ENCODE measurements around the gene LRP11.
"Not testable (repeated sequence)": the region's sequence is repeated elsewhere in the genome, so short reads cannot be mapped to it uniquely, and the experiment has no call there.

The LRP11 gene

GRCh38 chr6:149863698-149864577 lies at the start of gene LRP11:
Gene LRP11 (minus strand): TSS chr6:149864359. CDS start chr6:149864020, 339 bp downstream.
- peak; percentile 61 to 76 for DNase-seq (ENCODE audit: low read depth in 2 of 2)

- no peak for DNase-seq (ENCODE audit: low read depth in 2 of 2)
Observed at GRCh38 chr6:149913540-149914240, 49.5 kb upstream of the LRP11 start.

DNA sequence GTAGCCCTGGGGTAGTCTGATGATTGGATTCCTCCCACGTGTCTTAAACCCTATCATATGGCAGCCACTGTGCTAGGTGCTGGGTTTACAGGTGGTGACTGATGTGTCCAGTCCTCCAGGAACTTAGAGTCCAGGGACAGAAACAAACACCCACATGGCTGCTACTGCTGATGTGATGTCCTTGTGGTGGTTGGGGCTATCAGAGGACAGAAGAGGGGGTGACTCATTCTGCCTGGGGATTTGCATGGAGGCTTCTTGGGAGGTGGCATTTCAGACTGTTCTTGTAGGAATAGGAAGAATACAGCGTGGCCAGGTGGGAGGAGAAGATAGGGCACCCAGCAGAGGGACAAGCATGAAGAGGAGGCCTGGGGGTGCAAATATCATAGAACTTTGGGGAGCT lies 48.9 kb upstream of the LRP11 start:
- DNase-seq (ENCODE audit: low read depth in 2 of 2) = no peak

DNA sequence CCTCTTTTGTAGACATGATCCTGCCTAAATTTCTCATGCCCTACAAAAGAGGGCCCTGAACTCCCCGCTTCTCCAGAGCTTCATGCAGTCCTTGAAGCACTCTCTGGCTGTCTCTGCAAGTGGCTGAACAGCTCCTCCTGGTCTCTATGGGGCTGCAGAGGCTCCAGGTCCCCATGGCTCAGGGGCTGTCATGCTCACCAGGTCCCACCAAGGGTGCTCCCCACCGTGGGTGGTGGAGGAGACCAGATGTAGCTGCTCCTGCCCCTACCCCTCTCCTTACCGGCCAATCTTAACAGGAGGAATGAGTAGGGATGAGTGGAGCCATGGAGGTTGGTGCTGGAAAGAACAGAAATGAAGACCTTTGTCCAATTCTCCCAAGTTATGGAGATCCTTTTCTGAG lies 48.5 kb upstream of the LRP11 start:
- DNase-seq (ENCODE audit: low read depth in 2 of 2) = not testable (repeated sequence)

DNA sequence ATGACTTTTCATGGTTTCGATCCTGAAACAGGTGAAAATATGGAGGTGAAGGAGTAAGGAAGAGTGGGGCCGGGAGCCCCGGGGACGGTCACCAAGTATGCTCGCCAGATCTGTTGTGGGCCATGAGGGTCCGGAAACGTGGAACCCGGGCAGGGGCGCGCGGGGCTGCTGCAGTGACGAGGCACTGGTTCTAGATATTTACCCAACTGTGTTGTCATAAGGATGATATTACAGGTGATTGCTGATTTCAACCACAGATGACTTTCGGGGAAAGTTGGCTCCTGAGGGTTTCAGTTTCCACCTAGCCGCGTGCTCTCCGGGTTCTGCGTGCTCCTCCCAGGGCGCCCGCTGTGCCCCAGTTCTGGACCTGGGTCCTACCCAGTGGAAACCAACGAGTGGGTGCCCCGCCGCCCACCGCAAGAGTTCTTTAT lies 46.6 kb upstream of the LRP11 start:
- no peak for DNase-seq (ENCODE audit: low read depth in 2 of 2)

DNA sequence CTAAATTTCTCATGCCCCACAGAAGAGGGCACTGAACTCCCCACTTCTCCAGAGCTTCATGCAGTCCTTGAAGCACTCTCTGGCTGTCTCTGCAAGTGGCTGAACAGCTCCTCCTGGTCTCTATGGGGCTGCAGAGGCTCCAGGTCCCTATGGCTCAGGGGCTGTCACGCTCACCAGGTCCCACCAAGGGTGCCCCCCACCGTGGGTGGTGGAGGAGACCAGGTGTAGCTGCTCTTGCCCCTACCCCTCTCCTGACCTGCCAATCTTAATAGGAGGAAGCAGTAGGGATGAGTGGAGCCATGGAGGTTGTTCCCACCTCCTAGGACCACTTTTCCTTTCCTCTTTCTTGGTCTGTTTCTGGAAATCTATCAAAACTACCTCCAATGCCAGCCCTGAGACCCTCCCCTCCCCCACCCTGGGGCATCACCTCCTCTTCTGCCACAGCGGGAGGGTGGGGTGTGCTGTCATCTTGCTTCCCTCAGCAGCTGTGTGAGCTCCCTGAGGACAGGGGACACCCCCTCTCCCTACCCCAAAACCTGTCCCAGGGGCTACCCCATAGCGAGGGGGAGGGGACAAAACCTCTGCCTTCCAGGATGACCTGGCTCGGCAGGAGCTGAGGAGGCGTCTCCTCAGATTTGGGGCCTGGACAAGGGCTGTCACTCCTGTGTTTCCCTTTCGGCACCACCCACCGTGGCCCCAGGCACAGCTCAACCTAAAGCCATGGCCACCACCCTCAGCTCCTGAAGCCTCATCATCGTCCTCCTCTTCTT lies 45.7 kb upstream of the LRP11 start:
- no peak for DNase-seq (ENCODE audit: low read depth in 2 of 2)

- not testable (repeated sequence) for DNase-seq (ENCODE audit: low read depth in 2 of 2)
Observed at GRCh38 chr6:149908480-149908879, 44.3 kb upstream of the LRP11 start.

DNA sequence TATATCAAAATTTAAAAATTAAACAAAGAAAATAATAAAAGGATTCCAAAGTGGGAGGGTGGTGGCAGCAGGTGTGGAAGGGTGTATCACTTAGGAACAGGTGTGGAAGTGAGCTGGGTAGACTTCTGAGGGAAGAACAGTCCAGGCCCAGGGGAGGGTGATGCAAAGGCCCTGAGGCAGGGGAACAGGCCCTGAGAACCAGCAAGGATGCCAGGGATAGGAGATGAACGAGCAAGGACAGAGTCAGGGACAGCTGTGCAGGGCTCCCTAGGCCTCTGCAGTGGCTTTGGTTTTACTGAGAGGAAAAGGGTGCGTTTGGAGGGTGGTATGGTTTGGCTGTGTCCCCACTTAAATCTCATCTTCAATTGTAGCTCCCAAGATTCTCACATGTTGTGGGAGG lies 43.2 kb upstream of the LRP11 start:
- DNase-seq (ENCODE audit: low read depth in 2 of 2) = no peak

- DNase-seq (ENCODE audit: low read depth in 2 of 2) = no peak
Observed at GRCh38 chr6:149906405-149906804, 42.2 kb upstream of the LRP11 start.

DNA sequence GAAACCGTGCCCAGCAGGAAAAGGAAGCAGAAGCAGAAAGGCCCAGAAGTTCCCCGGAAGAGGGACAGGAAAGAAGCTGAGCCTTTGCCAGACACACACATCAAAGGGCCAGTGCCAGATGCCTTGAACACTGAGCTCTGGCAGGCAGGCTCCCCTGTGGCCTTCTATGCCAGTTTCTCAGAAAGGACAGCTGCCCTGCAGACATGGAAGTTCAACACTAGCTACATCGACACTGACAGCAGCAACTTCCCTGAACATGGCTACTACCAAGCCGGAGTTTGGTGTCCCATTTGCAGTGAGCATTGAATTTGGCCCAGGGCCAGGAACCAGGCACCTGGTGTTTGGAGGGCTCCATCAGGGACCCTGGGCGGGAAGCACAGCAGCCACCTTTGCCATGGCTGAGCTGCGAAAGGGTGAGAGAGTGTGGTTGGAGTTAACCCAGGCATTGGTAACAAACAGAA lies 41.8 kb upstream of the LRP11 start:
- DNase-seq (ENCODE audit: low read depth in 2 of 2) = no peak

GRCh38 chr6:149905371-149905910 lies 41.3 kb upstream of the LRP11 start:
- no peak for DNase-seq (ENCODE audit: low read depth in 2 of 2)

GRCh38 chr6:149904661-149905370 lies 40.7 kb upstream of the LRP11 start:
- no peak for DNase-seq (ENCODE audit: low read depth in 2 of 2)

DNA sequence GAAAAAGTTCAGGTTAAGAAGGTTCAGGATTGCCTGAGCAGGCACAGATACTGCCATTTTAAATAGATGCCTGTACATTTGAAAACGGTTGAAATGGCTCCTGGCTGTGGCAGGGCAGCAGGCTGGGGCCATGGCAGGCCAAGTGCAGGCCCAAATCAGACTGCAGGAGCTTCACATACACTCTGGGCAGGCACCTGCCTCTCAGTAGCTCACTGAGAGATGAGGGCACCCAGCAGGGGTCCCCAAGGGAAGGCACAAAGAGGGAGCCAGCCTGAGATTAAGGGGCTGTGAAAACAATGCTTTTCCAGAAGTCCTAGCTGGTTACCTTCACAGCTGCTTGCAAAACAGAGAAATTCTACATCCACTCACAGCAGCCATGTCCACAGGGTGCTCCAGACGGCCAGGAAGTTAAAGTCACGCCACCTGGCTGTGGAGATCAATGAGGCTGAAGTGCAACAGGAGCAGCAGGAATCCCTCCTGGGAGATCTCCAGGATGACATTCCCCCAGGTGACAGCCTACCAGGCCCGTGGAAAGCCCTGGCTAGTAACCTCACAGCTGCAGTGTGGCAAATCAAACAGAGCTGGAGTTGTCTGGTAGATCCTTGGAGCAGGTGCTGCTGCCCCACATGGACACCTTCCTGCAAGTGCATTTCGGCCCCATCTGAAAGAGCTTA lies 39.9 kb upstream of the LRP11 start:
- no peak for DNase-seq (ENCODE audit: low read depth in 2 of 2)

DNA sequence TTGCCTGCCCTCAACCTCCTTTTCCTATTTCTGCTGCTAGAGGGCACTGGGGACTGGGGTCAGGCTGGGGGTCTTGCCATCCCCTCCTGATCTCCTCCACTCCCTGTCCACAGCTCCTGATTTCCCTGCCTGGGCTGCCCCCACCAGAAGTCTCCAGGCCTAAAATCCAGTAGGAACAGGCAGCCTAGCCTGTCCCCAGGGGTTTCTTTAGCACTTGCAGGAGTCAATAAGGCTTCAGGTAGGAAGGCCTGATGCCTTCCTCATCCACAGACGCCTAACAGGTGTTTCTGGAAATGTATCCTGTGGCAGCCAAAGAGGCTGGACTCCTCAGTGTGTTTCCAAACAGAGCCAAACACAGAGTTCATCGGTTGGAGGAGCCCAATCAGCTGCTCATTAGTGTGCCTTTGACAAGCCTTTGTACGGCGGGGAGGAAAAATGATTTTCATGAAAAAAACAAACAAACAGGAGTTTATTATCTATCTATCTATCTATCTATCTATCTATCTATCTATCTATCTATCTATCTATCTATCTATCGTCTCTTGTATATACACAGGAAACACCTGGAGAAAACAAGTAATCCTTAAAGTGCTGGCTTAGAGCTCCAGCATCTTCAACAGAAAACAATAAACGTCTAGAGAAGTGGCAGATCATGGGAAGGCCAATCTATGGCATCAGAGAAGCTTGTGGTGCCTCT lies 37.4 kb upstream of the LRP11 start:
- DNase-seq (ENCODE audit: low read depth in 2 of 2) = no peak

DNA sequence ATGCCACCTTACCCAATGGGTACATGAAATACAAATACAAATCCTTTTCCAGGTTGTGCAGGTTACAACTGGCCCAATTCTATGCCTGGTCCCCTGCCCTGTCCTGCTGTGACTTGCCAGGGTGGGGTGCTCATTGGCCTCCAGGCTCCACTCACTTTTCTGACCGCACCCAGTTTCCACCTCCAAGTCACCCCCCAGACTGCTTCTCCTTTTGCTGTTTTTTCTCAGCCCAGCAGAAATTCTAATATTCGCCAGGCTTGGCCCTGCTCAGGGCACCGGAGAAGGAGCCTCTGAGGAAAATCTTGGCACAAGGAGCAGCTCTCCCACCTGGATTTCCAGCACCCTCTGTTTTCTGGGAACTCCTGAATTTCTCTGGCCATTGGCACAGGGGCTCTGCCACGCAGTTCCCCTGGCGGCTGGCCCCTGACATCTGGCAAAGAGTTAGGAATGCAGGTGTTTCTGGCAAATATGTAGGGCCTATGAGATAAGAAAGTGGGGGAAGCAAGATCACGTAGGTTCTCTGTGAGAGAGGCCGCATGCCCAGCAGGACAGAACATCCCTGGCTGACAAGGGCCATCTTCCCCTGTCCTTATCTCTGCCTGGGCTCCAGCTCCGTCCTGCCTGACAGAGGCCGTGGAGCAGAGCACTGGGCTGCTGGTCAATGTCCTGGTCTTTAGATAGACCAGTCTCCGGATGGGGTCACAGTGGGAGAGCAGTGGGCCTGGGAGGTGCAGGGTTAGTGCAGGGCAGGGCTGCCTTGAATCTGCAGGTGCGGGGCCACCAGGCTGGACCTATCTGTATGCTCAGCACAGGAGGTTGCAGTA lies 36.7 kb upstream of the LRP11 start:
- DNase-seq (ENCODE audit: low read depth in 2 of 2) = no peak

- DNase-seq (ENCODE audit: low read depth in 2 of 2) = no peak
Observed at GRCh38 chr6:149899926-149900619, 35.9 kb upstream of the LRP11 start.

DNA sequence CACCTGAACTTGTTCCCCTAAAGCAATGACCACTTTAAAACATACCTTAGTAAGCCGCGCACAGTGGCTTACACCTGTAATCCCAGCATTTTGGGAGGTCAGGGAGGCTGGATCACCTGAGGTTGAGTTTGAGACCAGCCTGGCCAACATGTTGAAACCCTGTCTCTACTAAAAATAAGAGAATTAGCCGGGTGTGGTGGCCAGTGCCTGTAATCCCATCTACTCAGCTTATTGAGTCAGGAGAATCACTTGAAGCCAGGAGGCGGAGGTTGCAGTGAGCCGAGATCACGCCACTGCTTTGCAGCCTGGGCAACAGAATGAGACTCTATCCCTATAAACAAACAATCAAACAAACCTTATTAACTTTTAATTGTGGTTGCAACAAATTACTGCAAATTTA lies 35.3 kb upstream of the LRP11 start:
- no peak for DNase-seq (ENCODE audit: low read depth in 2 of 2)

DNA sequence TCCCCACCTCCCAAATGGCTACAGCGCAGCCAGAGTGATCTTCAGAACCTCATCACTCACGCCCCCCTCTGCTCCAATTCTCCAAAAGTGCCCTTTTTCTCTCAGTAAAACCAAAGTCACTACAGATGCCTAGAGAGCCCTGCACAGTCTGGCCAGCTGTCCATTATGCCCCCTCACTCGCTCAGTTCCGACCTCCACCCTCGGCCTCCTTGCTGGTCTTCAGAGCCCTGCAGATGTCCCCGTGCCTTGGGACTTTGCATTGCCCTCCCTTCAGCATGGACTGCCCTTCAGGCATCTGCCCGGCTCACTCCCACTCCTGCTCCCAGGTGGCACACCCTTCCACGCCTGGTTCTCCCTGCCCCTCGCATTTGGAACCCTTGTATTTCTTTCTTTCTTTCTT lies 34.8 kb upstream of the LRP11 start:
- no peak for DNase-seq (ENCODE audit: low read depth in 2 of 2)

Measured in stimulated activated CD8-positive, alpha-beta memory T cell treated with anti-CD3 and anti-CD28 coated beads, Interleukin-15, amount 100 ng/mL, for 48 hours (primary cell).